IMR-90 (cell line): ENCODE data around the gene MGAT5B. TPM values are rescaled to one million over a fixed set of nuclear protein-coding genes. Genes with fewer than 3 reads are reported as not detected.

ENCODE experiments used
- ATAC-seq: fragments of 200-7000 bp; cut with Tn5 transposase; 2 replicates; pipeline ENCODE4 v1.9.1; 2020; ENCODE audit warnings: low read depth, mild to moderate bottlenecking, moderate library complexity
- BruUV-seq: library from RNA; stranded (reverse); fragments of 400-500 nt; replicated peaks from 2 replicates; lab custom pipeline; 2021; lab: Mats Ljungman, UMichigan
- CTCF ChIA-PET: fragments of 300-600 bp; formaldehyde crosslinking; extraction: SDS; loops from one replicate; lab custom pipeline; 2021; ENCODE audit warnings: antibody characterized with exemption; lab: Yijun Ruan, JAX
- POLR2A ChIA-PET: fragments of 300-600 bp; sonication (Branson Sonifier 250); formaldehyde crosslinking; loops from one replicate; lab custom pipeline; 2022; ENCODE audit warnings: antibody characterized with exemption; ENCODE audit not compliant: unreplicated experiment; lab: Charles Lee
- DNase-seq: peaks from one replicate; pipeline ENCODE4 v3.0.0; 2013
- H2AFZ ChIP-seq: replicated peaks from 2 replicates; pipeline ENCODE3; 2013; ENCODE audit warnings: low read length, mild to moderate bottlenecking; ENCODE audit not compliant: poor library complexity
- H2AK5ac ChIP-seq: 2 replicates; pipeline ENCODE4 v1.6.1; 2013; ENCODE audit warnings: low read depth, low read length, inconsistent platforms
- H2AK9ac ChIP-seq: replicated peaks from 2 replicates; pipeline ENCODE3; 2013; ENCODE audit warnings: mild to moderate bottlenecking, low read depth, low read length, moderate library complexity; ENCODE audit not compliant: poor library complexity
- H2BK120ac ChIP-seq: 2 replicates; pipeline ENCODE4 v1.6.1; 2013; ENCODE audit warnings: low read depth, low read length, inconsistent platforms
- H2BK15ac ChIP-seq: 3 replicates; pipeline ENCODE4 v1.6.1; 2013; ENCODE audit warnings: low read depth, low read length, inconsistent platforms
- H2BK20ac ChIP-seq: 2 replicates; pipeline ENCODE4 v1.6.1; 2013; ENCODE audit warnings: low read depth, mild to moderate bottlenecking, inconsistent platforms, low read length, moderate library complexity
- H2BK5ac ChIP-seq: 2 replicates; pipeline ENCODE4 v1.6.1; 2013; ENCODE audit warnings: mild to moderate bottlenecking, low read depth, low read length, inconsistent platforms; ENCODE audit not compliant: poor library complexity, severe bottlenecking
- H3K14ac ChIP-seq: replicated peaks from 2 replicates; pipeline ENCODE4 v1.6.1; 2013; ENCODE audit warnings: low read depth, low read length, inconsistent platforms
- H3K18ac ChIP-seq: 2 replicates; pipeline ENCODE4 v1.6.1; 2013; ENCODE audit warnings: low read depth, low read length, control low read depth
- H3K23ac ChIP-seq: 2 replicates; pipeline ENCODE4 v1.6.1; 2013; ENCODE audit warnings: low read depth, low read length, inconsistent platforms
- H3K27ac ChIP-seq: 2 replicates; pipeline ENCODE4 v1.5.1; 2013; ENCODE audit warnings: mild to moderate bottlenecking, control low read depth, low read length; ENCODE audit not compliant: insufficient read depth
- H3K27me3 ChIP-seq: 2 replicates; pipeline ENCODE4 v1.6.1; 2013; ENCODE audit warnings: low read length; ENCODE audit not compliant: control insufficient read depth, insufficient read depth
- H3K36me3 ChIP-seq: 2 replicates; pipeline ENCODE4 v1.6.1; 2013; ENCODE audit warnings: low read length, mixed read lengths; ENCODE audit not compliant: control insufficient read depth, insufficient read depth
- H3K4ac ChIP-seq: 2 replicates; pipeline ENCODE4 v1.6.1; 2013; ENCODE audit warnings: low read depth, low read length, inconsistent platforms
- H3K4me1 ChIP-seq: 2 replicates; pipeline ENCODE4 v1.6.1; 2013; ENCODE audit warnings: low read length, mixed read lengths; ENCODE audit not compliant: control insufficient read depth, insufficient read depth
- H3K4me2 ChIP-seq: 2 replicates; pipeline ENCODE4 v1.6.1; 2013; ENCODE audit warnings: low read depth, mild to moderate bottlenecking, control low read depth, low read length, moderate library complexity
- H3K4me3 ChIP-seq: 2 replicates; pipeline ENCODE4 v1.5.1; 2013; ENCODE audit warnings: low read depth, mild to moderate bottlenecking, control low read depth, low read length, moderate library complexity; ENCODE audit not compliant: insufficient read depth
- H3K56ac ChIP-seq: 2 replicates; pipeline ENCODE4 v1.6.1; 2013; ENCODE audit warnings: low read length, inconsistent platforms; ENCODE audit not compliant: insufficient read depth; ENCODE audit errors: extremely low read depth
- H3K79me1 ChIP-seq, 2 experiments: 2 replicates each; pipeline ENCODE4 v1.6.1; 2013; ENCODE audit warnings: low read length in 2 of 2, inconsistent platforms in 1 of 2, low read depth in 1 of 2
- H3K9ac ChIP-seq: 2 replicates; pipeline ENCODE4 v1.6.1; 2013; ENCODE audit warnings: low read depth, low read length, control low read depth
- H3K9me1 ChIP-seq: 2 replicates; pipeline ENCODE4 v1.6.1; 2013; ENCODE audit warnings: low read length, inconsistent platforms; ENCODE audit not compliant: insufficient read depth
- H3K9me3 ChIP-seq: 2 replicates; pipeline ENCODE4 v1.6.1; 2013; ENCODE audit warnings: low read length; ENCODE audit not compliant: control insufficient read depth, insufficient read depth
- H4K20me1 ChIP-seq: 2 replicates; pipeline ENCODE4 v1.6.1; 2013; ENCODE audit warnings: low read length, inconsistent platforms; ENCODE audit not compliant: insufficient read depth
- H4K5ac ChIP-seq: 2 replicates; pipeline ENCODE4 v1.6.1; 2013; ENCODE audit warnings: mild to moderate bottlenecking, low read depth, low read length, control low read depth
- H4K8ac ChIP-seq, 2 experiments: 2 replicates each; pipeline ENCODE4 v1.6.1; 2013; ENCODE audit warnings: low read depth in 2 of 2, low read length in 2 of 2, control low read depth in 1 of 2, inconsistent platforms in 1 of 2
- H4K91ac ChIP-seq: 2 replicates; pipeline ENCODE4 v1.6.1; 2013; ENCODE audit warnings: low read depth, low read length, inconsistent platforms; ENCODE audit not compliant: insufficient read depth
- CEBPB ChIP-seq: IDR thresholded peaks from 2 replicates; pipeline ENCODE4 v1.6.1; 2012; ENCODE audit warnings: low read depth, low read length, improper control_type of control experiment
- CTCF ChIP-seq: conservative IDR thresholded peaks from 2 replicates; pipeline ENCODE4 v1.5.1; 2012; ENCODE audit warnings: mild to moderate bottlenecking, low read depth, low read length, improper control_type of control experiment
- FOS ChIP-seq: fragments of 150-350 bp; IDR thresholded peaks from 2 replicates; pipeline ENCODE4 v1.6.1; 2016; ENCODE audit warnings: low read depth, low read length
- MAZ ChIP-seq: IDR thresholded peaks from 2 replicates; pipeline ENCODE4 v1.6.1; 2012; ENCODE audit warnings: low read depth, mild to moderate bottlenecking, low read length, improper control_type of control experiment, moderate library complexity, borderline replicate concordance
- NFE2L2 ChIP-seq: fragments of 150-350 bp; IDR thresholded peaks from 2 replicates; pipeline ENCODE4 v1.6.1; 2016; ENCODE audit warnings: low read depth, mild to moderate bottlenecking, low read length
- POLR2A ChIP-seq: IDR thresholded peaks from 2 replicates; pipeline ENCODE4 v1.6.1; 2012; ENCODE audit warnings: mild to moderate bottlenecking, low read depth, low read length
- RAD21 ChIP-seq: IDR thresholded peaks from 2 replicates; pipeline ENCODE4 v1.6.1; 2012; ENCODE audit warnings: low read length, improper control_type of control experiment
- RCOR1 ChIP-seq: IDR thresholded peaks from 2 replicates; pipeline ENCODE4 v1.6.1; 2012; ENCODE audit warnings: mild to moderate bottlenecking, low read length, improper control_type of control experiment; ENCODE audit not compliant: insufficient replicate concordance
- SMC3 ChIP-seq: fragments of 150-350 bp; IDR thresholded peaks from 2 replicates; pipeline ENCODE4 v1.6.1; 2016; ENCODE audit warnings: low read depth, mild to moderate bottlenecking, antibody characterized with exemption, low read length, moderate library complexity
- USF2 ChIP-seq: fragments of 150-350 bp; IDR thresholded peaks from 2 replicates; pipeline ENCODE4 v1.6.1; 2017; ENCODE audit warnings: mild to moderate bottlenecking, antibody characterized with exemption, low read length, low read depth
- WGBS, 2 experiments: methylation state at CpG; one replicate each; pipeline versions ENCODE4 v1.1.5 to v1.1.7; 2013; ENCODE audit warnings: missing lambda C conversion rate in 2 of 2; ENCODE audit not compliant: insufficient read length in 1 of 2; ENCODE audit errors: extremely low coverage in 2 of 2; 5-methylcytosine and 5-hydroxymethylcytosine counted together
- dilution Hi-C: fragments of 300-500 bp; cut with HindIII; formaldehyde crosslinking; loops from one replicate; pipeline ENCODE4 v1.14.3; 2018; ENCODE audit warnings: low sequenced_read_pairs; ENCODE audit not compliant: unreplicated experiment
- in situ Hi-C: fragments of 300-500 bp; cut with MboI; formaldehyde crosslinking; loops from 3 replicates; pipeline ENCODE4 v1.14.3; 2019; ENCODE audit warnings: low sequenced_read_pairs, inconsistent platforms, mixed read lengths
- intact Hi-C: fragments of 100-400 bp; cut with micrococcal nuclease; formaldehyde crosslinking; loops from 2 replicates; pipeline ENCODE4 v1.10.0; 2022
- polyA plus RNA-seq, 3 experiments: library from polyadenylated mRNA; depleted of rRNA; stranded (reverse); fragments of >200 nt; gene quantifications; 2 replicates each; pipeline ENCODE4 v1.2.3, GENCODE V29; 2012; ENCODE audit warnings: low replicate concordance in 1 of 3
- total RNA-seq: library from RNA; depleted of rRNA; stranded (reverse); fragments of >200 nt; gene quantifications from 2 replicates; pipeline ENCODE4 v1.2.3, GENCODE V29; 2012

The MGAT5B gene
- total and polyA plus RNA-seq, 2 of the 4 experiments (the other 2 are of a cell fraction) = 0.54 to 2.0 TPM

- no peak overlapping the region for H4K5ac ChIP-seq
- no peak overlapping the region for H4K91ac ChIP-seq
- dilution Hi-C loops = no loop called here
- no peak overlapping the region for H3K23ac ChIP-seq
- H3K9ac ChIP-seq = no peak overlapping the region
- 48% methylated on average over 4 of the region's 16 CpGs; no CpG with 5 or more reads in 1 of the 2 experiments for WGBS, 2 experiments
- DNase-seq = no peak
- no peaks in the 10 kb centered on the region for H3K36me3 ChIP-seq
- H3K4me1 ChIP-seq = no peaks in the 10 kb centered on the region
- intact Hi-C loops = no loop called here
- in situ Hi-C loops = no loop called here
- H2AK5ac ChIP-seq = no peak overlapping the region
- H3K9me3 ChIP-seq = no peaks in the 10 kb centered on the region
- POLR2A ChIA-PET = no interaction called here
- CTCF ChIA-PET = no interaction called here
- no peak overlapping the region for H3K4ac ChIP-seq
- H3K4me2 ChIP-seq = no peak overlapping the region
- no peak overlapping the region for H4K8ac ChIP-seq
- no peaks in the 10 kb centered on the region for H4K20me1 ChIP-seq
- H2BK5ac ChIP-seq = no peak overlapping the region
- H3K18ac ChIP-seq = no peak overlapping the region
- no peak overlapping the region for H2BK120ac ChIP-seq
- H3K79me1 ChIP-seq = no peaks in the 10 kb centered on the region
- ATAC-seq = no peak
- BruUV-seq = no TSS peak
- H3K14ac ChIP-seq = no peak overlapping the region
- no peak overlapping the region for H3K27ac ChIP-seq
- H2AK9ac ChIP-seq = no peak overlapping the region
- no peak overlapping the region for H3K56ac ChIP-seq
- no peak overlapping the region for H2BK20ac ChIP-seq
- no peak overlapping the region for H2BK15ac ChIP-seq
- H3K4me3 ChIP-seq = no peak overlapping the region
- peaks cover 12% of the 10 kb centered on the region; the same call in 1 of the 2 replicates for H3K27me3 ChIP-seq
- H2AFZ ChIP-seq = no peak overlapping the region
- TF ChIP-seq USF2 = no peak
- no peak for TF ChIP-seq CEBPB
- no peak for TF ChIP-seq NFE2L2
- TF ChIP-seq MAZ = no peak
- no peak for TF ChIP-seq SMC3
- no peak for TF ChIP-seq CTCF
- TF ChIP-seq RCOR1 = no peak
- TF ChIP-seq RAD21 = no peak
- TF ChIP-seq POLR2A = no peak
- TF ChIP-seq FOS = no peak
- H3K9me1 ChIP-seq = no peaks in the 10 kb centered on the region
Measured at GRCh38 chr17:76944477-76944876, 76.3 kb downstream of the MGAT5B start.
